NCI-H1092 (cell line): ENCODE measurements around the gene MANEAL.
A peak's percentile ranks its signal among the peaks of the same experiment; 100 is the strongest.
"Not testable (repeated sequence)": the region's sequence is repeated elsewhere in the genome, so short reads cannot be mapped to it uniquely, and the experiment has no call there.

Experiments
- DNase-seq: peaks from one replicate; lab custom pipeline; 2025; lab: John Stamatoyannopoulos, UW

MANEAL gene, protein sequence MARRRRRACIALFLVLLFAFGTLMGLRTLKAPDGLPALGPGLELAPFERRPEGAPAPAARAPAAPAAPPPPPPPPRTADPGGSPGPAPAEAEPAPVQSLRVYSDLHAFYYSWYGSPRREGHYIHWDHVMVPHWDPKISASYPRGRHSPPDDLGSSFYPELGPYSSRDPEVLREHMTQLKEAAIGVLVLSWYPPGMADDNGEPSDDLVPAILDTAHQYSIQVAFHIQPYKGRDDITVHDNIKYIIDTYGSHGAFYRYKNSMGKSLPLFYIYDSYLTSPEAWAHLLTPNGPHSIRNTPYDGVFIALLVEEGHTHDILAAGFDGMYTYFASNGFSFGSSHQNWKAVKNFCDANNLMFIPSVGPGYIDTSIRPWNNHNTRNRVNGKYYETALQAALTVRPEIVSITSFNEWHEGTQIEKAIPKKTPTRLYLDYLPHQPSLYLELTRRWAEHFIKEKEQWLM

DNA sequence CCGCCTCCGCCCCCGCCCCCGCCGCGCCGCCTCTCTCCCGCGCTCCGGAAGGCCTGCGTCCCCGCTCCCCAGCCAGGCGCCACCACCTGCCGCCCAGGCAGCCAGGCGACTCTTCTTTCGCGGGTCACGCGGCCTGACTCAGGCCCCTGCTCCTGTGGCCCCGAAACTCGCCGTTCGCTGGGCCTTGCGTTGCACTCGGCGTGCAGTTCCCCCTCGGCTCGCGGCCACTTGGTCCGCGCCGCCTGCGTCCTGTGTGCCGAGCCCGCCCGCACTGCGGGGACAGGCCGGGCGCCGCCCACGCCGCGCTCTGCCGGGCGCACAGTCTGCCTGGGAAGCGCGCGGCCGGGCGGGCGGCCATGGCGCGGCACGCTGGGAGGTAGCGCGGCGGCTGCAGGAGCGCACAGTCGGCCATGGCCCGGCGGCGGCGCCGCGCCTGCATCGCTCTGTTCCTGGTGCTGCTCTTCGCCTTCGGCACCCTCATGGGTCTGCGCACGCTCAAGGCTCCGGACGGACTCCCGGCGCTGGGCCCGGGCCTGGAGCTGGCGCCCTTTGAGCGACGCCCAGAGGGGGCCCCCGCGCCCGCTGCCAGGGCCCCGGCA, at the start of gene MANEAL:
Gene MANEAL, plus strand, starts transcription at position 75 of the 599 bp plus-strand sequence. Its CDS starts 336 bp downstream, at position 411.
- peak; percentile 57 for DNase-seq

DNA sequence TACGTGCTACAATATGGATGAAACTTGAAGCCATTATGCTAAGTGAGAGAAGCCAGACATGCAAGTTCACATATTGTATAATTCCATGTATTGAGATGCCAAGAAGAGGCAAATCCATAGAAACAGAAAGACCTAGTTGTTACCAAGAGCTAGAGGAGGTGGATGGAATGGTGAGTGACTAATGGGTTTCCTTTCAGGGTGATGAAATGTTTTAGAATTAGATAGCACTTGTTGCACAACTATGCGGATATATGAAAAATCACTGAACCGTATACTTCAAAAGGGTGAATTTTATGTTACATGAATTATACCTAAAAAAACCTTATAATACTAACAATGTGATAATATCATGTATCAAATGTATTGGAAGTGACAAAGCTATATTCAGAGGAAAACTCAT, 46.8 kb upstream of the MANEAL start:
- no peak for DNase-seq

DNA sequence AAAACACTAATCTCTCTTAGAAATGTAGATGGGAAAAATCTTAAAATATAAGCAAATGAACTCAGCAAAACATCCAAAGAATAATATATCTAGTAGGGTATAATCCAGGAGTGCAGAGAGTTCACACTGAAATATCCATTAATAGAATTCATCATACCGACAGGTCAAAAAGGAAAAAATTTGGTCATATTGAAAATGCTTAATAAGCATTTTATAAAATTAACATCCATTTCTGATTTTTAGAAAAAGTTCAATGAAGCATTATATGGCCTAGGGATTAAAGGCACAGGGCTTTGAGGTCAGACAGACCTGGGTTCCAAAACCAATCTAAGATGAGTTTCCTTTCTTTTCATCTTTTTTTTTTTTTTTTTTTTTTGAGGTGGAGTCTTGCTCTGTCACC, 45.1 kb upstream of the MANEAL start:
- DNase-seq = no peak

DNA sequence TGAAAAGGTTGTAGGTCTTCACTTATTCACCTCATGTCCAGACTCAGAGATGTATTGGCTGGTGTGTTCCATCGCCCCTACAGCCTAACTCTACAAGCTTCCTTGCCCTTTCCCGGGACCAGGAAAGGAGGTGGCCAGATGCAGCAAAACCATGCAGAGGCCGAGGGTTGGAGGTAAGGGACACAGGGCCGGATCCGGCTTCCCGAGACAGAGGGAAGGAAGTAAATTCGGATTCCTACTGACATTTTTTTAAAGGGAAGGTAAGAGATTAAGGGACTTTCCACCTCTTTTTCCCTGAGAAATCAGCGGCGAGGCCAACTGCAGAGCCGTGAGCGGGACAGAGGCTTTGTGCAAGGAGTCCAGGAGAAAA, 41.4 kb upstream of the MANEAL start:
- no peak for DNase-seq

DNA sequence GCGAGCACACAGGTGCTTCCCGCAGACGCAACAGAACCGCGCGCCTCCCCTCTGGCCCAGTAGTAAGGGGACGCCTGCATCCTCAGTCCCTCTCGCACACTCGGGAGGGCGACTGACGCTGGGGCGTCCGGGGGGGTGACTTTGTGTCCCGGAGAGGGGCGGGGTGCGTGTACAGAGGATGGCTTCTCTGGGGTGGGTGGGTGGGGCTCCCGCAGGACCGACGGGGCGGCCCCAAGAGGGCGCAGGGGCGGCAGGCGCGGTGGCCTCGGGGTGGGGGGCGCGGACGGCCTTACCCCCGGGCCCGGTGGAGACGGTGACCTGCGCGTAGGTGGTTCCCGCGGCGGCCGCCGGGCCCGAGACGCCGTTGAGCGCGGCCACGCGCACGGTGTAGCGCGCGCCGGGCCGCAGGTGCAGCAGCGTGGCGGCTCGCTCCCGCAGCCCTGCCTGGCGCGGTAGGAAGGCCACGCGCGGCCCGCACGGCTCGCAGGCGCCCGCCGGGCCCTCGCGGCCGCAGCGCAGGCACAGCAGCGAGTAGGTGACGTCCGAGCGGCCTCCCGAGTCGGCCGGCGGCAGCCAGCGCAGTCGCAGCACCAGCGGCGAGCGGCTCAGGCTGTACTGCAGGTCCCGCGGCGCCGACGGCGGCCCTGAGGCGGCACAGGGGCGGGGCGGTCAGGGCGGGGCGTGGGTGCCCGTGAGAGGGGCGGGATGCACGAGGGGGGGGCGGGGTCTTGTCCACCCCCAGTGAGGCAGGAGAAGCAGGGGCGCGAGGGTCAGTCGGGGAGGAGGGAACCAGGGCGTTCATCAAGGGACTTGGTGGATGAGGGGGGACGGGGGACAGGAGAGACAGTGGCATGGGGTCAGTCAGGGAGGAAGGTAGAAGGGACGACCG, 40.8 kb upstream of the MANEAL start:
- DNase-seq = peak; percentile 39

DNA sequence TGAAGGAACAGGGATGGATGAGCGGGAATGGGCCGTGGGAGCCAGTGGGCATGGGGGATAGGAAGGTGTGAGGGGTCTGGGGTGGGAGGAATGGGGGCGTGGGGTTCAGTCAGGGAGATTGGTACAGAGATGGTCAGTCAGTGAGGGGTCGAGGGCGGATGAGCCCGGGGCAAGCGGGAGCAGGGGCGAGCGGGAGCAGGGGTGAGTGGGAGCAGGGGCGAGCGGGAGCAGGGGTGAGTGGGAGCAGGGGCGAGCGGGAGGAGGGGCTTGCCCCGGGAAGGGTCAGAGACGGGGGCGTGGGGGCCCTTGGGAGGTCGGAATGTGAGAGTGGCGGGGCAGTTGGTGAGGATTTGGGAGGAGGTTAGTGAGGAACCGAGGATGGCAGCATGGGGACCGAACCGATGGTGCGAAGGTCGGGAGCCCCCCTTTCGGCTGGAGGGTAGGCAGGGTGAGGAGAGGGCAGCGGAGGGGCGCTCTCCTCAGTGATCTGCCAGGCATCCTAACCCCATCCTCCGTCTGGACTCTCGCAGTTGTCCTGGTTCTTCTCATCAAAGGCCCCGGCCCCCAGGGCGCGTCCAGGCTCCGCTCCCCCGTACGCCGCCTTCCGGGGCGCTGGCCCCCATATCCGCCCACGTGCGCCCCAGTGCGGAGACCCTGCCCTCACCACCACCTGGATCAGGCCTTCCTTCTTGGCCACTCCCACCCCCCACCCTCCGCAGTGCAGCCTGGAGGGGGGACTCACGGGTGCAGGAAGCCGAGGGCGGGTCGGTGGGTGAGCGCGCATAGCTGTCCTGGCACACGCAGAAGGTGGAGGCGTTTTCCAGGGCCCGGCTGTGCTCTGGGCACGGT, 40.0 kb upstream of the MANEAL start:
- DNase-seq = no peak

DNA sequence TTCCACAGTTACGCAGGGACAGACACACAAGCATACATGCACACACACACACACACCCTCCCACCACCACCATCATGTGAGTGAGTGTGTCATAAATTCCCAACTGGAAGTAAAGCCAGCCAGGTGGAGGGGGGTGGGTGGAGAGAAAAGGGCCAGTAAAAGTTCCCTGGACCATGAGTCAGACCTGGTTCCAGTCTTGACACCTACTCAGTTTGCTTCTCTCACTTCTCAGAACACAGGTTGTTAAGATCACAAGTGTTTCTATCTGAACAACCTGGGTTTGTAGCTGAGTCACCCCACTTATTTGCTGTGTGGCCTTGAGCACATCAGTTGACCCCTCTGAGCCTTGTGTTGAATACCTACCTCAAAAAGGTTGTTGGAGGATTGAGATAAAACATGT, 38.4 kb upstream of the MANEAL start:
- no peak for DNase-seq

DNA sequence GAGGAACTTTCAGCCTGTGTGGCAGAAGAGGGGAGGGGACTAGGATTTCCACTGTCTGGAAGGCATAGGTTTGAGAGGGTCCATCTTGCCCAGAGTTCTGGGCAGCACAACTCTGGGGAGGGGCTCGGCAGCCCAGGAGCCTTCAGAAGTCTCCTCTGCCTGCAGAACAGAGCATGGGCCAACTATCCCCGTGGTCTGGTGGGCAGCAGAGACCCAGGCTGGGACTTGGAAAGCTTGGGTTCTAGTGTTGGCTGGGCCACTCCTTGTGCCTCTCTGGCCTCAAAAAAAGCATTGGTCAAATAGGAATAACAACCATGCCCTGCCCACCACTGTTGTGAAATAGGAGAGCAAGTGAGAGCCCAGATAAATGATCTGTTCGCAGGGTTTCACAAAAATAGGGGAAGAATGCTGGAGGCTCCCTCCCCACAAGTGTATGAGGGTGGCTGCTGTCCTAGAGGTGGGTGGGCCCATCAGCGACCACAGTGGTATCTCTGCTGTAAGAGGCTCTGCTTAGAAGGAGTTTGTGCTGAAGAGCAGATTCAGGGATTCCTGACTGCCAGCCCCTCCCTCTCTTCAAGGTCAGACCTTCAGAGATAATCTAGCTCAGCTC, 37.6 kb upstream of the MANEAL start:
- no peak for DNase-seq

DNA sequence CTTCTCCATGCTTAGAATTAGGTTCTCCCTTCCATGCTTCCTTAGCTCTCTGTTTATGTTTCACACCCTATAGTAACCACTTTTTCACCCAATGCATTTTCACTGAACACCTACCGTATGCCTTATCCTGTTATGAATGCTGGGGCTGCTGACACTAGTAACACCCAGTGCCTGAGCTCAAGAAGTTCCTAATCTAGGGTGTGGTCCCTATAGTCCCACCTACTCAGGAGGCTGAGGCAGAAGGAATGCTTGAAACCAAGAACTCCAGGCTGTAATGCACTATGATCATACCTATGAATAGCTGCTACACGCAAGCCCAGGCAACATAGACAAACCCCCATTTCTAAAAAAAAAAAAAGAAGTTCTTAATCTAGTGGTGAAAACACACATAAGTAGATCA, 34.2 kb upstream of the MANEAL start:
- DNase-seq = no peak

DNA sequence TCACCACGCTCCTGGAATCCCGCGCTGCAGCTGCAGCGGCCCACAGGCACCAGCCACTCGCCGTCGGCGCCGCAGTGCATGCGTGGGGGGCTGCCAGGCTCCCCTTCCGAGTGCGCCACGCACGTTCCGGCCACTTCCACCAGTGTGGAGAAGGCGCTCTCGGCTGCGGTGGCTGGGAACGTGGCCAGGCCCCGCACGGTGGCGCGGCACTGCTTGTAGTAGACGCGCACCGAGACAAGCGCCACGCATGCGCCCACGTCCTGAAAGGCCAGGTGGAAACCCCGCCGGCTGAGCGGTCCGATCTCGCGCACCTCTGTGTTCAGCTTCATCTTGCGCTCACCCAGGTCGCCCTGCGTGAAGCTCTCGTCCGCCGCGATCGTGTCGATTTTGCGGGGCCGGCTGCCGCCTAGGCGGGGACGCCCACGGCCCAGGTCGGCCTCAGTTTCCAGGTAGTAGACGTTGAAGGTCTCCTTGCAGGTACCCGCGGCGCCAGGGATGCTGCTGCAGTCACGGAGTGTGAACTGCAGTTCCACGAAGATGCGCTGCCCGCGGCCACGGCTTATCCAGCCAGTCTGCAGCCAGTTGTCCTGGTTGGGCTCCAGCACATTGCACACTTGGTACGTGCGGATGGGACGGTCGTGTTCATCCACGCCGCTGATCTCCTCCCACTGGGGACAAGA, 32.1 kb upstream of the MANEAL start:
- no peak for DNase-seq

DNA sequence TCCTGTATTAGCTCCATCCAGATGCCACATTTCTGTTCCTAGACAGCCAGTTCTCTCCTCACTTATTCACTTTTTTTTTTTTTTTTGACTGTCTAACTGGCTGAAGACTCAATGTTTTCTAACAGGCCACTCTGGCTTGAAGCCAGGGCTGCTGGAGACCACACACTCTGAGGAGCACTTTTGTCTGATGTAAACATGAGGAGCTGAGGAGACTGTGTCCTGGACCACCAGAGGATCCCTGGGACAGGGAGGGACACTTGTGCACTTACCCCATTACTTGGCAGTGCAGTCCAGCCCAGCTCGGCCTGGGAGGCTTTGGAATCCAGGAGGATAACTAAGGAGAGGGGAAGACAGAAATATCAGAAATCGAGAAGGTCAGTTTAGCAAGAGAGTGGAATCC, 31.1 kb upstream of the MANEAL start:
- DNase-seq = no peak

DNA sequence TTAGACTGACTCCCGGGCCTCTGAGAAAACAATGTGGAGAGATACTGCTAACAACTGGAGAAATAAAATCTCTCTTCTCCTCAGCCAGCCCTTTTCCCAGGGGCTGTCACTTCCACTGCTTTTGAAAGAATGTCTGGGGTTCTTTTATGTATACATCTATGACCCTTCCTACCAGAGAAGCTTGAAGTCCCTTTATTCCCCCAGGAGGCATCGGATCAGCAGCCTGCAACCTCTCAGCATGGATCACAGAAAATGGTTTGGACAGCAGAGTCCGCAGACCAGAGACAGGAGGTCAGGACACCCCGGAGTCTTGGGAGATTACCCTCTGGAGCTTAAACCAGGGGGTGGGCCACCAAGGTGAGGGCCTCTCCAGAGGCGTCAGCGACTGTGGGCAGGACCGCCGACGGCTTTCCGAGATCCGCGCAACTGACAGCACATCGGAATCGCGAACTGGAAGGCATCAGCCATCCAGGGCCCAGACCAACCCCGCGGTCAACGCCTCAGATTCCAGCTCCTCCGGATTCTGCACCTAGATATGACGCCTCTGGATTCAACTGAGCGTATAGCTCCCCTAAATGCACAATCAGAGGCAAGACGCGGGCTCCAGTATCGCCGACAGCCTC, 29.7 kb upstream of the MANEAL start:
- no peak for DNase-seq

DNA sequence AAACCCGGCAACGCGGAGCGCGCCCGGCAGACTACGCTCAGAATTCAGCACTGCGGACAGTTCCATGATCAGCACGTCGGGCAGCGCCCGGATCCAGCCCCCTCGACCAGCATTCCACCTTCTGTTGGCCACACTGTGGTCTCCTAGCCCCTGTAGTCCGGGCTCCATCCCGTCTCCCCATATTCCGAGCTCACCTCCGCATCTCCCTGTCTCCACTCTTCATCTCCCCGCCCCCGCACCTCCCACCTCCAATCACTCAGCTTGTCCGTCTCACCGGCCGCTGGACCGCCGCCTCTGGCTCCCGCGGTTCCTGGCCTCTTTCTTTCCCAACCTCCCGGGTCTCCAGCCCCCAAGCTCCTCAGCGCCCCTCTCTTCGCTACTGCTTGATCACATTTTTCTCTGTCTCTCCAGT, 29.2 kb upstream of the MANEAL start:
- DNase-seq = no peak

DNA sequence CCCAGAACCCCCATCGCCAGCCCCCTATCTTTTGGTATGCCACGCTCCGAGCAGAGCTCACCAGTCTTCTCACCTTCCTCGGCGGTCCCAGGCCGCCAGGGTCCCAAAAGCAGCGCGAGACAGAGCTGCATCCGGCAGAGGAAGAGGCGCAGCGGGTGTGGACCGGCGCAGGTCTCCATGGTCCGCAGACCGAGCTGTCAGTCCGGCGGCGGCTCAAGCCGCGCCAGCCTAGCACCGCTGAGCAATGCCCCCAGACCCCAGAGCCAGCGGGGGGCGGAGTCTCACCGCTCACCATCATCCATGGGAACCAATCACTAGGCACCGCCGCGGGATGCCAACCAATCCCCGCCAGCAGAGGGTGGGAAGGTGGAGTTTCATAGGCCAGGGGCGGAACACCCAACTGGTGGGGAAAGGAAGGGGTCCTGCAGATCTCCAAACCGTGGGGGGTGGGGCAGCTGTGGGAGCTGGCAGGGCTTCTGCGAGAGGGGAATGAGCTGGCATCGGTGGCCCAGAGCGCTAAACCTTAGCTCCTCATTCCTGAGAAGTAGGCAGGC, 28.7 kb upstream of the MANEAL start, which contains the start of gene EPHA10:
Gene EPHA10, minus strand, starts transcription at position 233 of the 554 bp plus-strand sequence. Its CDS starts 54 bp downstream, at position 179.
- peak; percentile 86 for DNase-seq

DNA sequence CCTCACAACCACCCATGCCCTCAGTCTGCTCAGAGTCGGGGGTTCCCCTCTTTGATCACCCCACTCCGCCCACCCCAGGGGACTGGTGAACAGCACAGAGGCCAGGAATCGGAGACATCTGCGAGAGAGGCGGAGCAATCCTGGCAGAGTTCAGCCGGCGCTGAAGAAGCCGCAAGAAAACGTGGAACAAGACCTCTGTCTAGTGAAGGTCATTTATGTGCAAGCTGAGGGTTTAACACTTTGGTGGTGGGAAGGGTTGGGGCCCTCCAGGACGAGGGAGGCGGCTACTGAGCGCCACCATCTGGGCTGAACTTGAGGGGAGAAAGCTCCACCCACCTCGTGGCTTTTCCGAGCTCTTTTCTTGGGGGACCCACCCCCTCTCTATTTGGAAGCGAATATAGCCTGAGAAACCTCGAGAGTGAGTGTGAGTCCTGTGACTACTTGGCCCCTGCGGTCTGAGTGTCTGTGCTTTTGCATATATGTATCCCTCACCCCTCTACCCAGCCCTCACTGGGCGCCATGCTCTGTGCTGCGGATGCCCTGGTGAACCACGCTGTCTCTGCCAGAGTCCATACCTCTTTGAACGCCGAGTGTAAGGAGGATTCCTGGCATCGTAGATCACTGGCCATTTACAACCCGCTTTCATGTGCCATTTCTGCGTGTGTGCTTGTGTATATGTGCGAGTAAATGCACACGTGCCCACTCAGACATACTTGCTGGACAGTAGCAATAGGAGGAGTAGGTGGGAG, 27.6 kb upstream of the MANEAL start:
- peak; percentile 11 for DNase-seq

DNA sequence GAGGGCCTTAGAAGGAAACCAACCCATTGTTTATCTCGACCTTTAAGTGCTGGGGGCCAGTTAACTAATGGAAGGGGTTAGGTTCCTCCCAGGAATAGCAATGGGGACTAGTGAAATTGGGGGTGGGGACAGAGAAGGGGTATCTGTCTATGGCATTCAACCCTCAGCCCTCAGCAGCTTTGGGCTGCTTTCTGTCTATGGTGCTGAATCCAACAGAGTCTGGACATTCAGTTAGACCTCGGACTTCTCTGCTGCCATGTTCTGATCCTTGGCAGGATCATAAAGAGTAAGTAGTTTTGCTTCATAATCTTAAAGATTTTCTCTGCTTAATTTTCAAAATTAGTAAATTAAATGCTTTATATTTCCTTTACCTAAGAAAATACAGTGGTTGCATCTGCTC, 26.2 kb upstream of the MANEAL start:
- no peak for DNase-seq

DNA sequence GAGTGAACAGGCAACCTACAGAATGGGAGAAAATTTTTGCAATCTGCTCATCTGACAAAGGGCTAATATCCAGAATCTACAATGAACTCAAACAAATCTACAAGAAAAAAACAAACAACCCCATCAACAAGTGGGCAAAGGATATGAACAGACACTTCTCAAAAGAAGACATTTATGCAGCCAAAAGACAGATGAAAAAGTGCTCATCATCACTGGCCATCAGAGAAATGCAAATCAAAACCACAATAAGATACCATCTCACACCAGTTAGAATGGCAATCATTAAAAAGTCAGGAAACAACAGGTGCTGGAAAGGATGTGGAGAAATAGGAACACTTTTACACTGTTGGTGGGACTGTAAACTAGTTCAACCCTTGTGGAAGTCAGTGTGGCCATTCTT, 22.2 kb upstream of the MANEAL start:
- DNase-seq = not testable (repeated sequence)

DNA sequence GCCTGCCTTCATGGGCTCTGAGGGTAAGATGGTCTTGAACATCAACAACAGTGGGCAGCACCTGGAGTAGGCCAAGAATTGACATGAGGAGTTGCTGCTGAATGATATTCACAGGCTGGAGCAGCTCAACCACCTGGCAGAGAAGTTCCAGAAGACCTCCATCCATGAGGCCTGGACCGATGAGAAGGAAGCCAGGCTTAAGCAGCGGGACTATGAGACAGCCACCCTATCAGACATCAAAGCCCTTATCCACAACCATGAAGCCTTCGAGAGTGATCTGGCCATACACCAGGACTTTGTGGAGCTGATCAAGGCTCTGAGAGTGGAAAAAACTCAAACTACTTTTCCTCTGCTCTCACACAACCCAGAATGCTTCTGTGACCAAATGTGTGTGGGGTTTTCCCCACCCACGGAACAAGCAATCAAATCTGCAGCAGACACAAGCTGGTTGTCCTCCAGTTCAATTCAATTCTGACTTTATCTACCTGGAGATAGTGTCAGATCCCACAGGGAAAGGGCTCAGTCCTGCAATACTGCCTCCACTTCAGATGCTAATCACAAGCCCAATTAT, 16.6 kb upstream of the MANEAL start:
- no peak for DNase-seq

DNA sequence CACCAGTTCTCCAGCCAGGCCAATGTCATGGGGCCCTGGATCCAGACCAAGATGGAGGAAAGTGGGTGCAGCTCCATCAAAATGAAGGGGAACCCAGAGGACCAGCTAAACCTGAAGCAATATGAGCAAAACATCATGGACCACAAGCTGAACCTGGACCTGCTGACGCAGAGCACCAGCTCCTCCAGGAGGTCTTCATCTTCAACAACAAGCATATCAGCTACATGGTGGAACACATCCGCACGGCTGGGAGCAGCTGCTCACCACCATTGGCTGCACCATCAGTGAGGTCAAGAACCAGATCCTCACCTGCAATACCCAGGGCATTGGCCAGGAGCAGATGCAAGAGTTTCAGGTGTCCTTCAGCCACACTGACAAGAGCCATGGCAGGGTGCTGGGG, 15.0 kb upstream of the MANEAL start:
- no peak for DNase-seq
